HG03432 (cell line): ENCODE measurements around the gene VAMP8.
A peak's percentile ranks its signal among the peaks of the same experiment; 100 is the strongest.
"Not testable (repeated sequence)": the region's sequence is repeated elsewhere in the genome, so short reads cannot be mapped to it uniquely, and the experiment has no call there.

Experiments
- ATAC-seq: cut with Tn5 transposase; IDR thresholded peaks from one replicate; pipeline ENCODE4 v1.9.1; 2021; ENCODE audit warnings: mild to moderate bottlenecking, moderate library complexity; ENCODE audit not compliant: unreplicated experiment

The VAMP8 gene

DNA sequence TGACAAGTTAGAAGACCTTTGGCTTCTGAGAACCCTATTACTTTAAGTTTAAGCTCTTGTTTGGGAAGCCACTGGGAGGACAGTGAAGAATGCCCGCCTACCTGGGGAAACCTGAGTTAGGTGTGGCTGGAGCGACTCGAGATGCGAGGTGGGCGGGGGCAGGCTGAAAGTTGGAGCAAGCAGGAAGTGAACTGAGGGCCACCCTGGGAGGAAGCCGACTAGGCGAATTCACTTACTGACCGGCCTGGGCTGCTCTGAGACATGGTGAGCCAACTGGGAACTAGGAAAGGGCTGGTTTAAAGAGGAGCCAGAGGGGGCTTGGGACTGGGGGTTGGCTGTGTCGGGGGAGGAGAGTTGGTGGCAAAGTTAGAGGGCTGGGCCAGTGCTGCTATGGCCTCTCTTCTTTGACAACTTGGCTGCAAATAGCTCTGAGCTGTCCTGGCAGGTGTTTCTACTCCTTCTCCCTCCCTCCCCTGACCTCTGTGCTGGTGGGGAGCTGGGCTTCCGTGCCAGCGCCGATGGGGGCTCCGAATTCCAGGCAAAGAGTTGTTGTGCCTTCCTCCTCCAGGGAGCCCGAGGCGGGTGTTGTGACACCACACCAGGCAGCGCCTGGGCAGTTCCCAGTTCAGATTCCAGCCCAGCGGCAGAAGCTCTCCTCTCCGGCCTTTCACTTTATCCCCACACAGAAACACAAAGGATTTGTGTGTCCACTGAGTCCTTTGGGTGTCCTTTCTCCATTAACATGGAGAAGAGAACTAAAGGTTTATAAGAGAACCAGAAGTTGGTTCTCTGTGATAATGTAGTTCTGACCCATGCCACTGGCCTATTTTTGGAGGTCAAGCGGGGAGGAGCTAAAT is at the start of gene VAMP8:
TSS of gene VAMP8 (plus strand) at position 201 of the 857 bp plus-strand sequence. CDS start at position 262, 61 bp downstream.
- peak; percentile 67 for ATAC-seq

DNA sequence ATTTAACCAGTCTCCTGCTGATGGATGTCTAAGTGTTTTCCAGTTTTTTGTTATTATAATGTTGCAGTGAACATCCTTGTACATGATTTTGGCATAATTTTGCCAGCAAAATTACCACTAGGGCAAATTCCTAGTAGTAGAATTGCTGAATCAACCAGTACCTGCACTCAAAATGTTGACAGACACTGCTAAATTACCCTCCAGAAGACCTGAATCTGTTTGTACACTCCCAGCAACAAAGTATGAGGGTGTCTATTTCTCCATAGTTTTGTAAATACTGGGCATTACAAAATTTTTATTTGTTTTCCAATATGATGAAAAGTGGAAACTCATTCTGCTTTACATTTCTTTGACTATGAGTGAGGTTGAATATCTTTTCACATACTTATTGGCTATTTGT is 49.6 kb upstream of the VAMP8 start:
- no peak for ATAC-seq

DNA sequence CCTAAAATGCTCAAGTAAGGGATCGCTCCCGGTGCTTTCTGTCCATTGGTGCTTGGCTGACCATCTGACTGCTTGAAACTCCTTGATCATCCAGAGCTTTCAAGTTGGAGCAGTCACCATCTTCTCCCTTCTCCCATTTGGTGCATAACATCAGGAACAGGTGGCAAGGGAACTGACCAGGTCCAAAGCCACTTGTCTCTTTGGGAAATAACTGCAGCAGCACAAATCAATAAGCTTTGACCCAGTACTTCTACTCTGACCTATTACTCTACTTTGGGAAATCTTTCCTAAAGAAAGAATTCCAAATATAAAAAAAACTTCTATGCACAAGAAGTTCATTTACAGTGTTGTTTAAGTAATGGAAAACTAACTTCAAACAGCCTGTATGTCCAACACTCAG is 49.0 kb upstream of the VAMP8 start:
- no peak for ATAC-seq

DNA sequence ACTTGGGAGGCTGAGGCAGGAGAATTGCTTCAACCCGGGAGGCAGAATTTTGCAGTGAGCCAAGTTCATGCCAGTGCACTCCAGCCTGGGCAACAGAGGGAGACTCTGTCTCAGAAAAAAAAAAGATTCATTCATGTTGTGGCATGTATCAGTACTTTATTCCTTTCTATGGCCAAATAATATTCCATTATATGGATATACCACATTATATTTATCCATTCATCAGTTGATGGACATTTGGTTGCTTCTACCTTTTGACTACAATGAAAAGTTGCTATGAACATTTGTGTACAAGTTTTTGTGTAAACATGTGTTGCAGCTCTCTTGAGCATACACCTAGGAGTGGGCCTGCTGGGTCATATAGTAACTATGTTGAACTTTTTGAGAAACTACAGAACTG is 47.6 kb upstream of the VAMP8 start:
- ATAC-seq: no peak

DNA sequence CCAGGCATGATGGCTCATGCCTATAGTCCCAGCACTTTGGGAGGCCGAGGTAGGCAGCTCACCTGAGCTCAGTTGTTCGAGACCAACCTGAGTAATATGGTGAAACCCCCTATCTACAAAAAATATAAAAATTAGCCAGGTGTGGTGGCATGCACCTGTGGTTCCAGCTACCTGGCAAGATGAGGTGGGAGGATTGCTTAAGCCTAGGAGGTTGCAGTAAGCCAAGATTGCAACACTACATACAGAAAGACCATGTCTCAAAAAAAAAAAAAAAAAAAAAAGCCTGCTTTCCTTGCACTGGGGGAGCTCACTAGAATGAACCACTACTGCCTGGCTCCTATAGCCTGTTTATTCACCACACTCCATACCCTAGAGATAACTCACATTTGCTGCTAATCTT is 45.8 kb upstream of the VAMP8 start:
- ATAC-seq: no peak

DNA sequence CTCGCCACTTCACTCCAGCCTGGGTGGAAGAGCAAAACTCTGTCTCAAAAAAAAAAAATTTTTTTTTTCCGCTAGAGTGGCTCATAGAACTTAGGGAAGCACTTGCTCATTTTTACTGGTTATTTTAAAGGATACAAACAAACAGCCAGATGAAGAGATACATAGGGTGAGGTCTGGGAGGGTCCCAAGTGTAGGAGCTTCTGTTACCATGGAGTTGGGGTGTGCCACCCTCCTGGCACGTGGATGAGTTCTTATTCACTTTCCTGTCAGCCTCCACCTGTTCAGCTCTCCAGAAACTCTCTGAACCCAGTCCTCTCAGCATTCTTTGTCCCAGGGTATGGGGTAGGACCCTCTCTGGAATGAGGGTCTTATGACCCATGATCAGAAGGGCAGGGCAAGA is 43.3 kb upstream of the VAMP8 start:
- ATAC-seq: no peak

DNA sequence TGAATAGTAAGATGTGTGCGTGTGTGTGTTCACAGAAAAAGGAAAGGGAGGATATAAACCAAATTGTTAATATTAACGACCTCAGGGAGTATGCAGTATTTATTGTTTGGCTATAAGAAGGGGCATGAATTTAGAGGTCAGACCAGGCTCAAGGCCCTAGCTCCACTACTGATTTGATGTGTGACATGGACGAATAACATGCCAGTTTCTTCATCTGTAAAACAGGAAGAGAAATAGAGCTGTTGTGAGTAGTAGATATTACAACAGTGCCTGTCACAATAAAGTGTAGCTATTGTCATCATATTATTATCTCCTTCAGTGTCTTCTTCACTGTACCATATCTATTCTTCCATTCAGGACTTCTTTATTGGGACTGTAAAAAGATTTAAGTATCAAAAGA is 42.5 kb upstream of the VAMP8 start:
- ATAC-seq: no peak

DNA sequence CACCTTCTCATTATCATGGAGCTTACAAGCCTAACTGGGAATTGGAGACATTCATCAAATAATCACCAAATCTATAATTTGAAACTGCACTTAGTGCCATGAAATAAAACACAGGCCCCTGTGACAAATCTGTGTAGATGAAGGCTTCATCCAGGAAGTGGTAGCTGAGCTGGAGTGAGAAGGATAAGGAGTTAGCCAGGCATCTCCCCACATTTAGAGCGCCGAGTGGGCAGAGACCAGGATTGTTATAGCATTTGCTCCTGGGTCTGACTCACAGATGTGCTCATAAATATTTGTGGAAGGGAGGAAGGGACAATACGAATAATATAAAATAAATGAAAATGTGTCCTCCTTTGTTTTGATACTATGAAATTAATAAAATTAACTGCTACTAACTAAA is 40.9 kb upstream of the VAMP8 start:
- no peak for ATAC-seq

DNA sequence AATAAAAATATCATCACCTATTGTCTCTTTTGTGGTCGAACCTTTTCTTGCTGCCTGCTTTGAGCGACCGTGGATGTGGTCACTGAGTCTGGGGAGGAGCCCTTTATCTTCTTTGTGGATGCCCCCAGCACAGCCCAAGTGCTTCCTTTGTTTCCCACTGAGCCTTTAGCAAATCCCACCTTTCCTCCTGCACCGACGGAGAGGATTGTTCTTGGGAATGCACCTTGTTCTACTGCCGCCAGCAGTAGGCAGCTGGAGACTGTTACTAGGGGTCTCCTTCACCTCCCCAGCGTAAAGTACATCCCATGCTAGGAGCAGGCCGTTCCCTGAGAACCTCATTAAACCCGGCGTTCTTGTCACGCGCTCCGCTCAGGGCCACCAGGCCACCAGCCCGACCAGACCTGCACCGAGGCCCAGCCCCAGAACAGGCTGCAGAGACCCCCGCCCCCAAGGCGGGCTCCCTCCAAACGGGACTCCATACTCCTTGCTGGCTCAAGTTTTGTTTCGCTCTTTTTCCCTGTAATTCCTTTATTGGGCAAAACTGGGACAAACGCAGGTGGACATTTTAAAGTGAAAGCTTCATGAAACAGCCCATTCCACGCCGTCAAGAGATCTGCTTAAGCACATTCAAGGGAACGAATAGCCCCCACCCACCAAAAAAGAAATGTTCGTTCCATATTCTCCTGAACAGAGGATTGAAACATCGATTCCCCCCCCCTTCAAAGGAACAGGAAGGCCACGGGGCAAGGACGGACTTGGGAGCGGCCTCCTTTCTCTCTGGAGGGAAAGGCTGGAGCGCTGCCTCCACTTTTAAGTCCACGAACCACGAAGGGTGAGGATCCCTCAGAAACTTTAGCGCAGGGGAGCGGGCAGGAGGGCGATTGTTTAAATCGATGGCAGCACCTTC is 39.5 kb upstream of the VAMP8 start:
- ATAC-seq: no peak

DNA sequence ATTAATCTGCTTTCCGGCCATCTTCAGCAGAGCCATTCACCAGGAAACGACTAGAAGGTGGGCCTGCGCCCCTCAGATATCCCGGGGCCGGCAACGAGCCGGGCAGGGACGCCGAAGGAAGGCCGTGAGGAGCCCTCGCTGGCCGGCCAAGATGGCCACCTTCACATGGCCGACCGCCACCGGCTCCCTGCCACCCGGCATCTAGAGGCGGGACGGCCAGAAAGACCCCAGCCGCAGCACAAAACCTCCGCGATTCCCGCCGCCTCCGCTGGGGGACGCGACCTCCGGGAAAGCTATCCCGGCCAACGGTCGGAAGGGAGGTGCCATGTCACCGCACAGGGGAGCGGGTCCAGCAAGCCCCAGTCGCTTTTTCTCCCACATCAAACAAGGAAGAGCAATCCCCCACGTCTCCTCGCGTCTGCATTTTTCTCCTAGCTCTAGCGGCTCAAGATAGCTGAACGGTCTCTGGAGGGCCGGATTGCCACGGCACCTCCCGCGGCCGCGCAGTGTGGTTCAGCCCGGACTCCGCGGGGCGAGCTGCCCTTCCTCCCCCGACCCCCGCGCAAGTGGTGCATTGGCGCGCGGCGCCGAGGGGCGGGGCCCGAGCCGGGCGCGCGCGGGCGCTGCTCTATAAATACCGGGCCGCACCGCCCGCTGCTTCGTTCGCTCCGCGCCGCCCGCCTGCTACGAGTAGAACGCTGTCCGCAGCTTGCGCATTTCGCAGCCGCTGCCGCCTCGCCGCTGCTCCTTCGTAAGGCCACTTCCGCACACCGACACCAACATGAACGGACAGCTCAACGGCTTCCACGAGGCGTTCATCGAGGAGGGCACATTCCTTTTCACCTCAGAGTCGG is 38.7 kb upstream of the VAMP8 start, which contains the start of gene MAT2A:
TSS of gene MAT2A (plus strand) at position 662 of the 854 bp plus-strand sequence. CDS start at position 782, 120 bp downstream.
- ATAC-seq: peak; percentile 78

DNA sequence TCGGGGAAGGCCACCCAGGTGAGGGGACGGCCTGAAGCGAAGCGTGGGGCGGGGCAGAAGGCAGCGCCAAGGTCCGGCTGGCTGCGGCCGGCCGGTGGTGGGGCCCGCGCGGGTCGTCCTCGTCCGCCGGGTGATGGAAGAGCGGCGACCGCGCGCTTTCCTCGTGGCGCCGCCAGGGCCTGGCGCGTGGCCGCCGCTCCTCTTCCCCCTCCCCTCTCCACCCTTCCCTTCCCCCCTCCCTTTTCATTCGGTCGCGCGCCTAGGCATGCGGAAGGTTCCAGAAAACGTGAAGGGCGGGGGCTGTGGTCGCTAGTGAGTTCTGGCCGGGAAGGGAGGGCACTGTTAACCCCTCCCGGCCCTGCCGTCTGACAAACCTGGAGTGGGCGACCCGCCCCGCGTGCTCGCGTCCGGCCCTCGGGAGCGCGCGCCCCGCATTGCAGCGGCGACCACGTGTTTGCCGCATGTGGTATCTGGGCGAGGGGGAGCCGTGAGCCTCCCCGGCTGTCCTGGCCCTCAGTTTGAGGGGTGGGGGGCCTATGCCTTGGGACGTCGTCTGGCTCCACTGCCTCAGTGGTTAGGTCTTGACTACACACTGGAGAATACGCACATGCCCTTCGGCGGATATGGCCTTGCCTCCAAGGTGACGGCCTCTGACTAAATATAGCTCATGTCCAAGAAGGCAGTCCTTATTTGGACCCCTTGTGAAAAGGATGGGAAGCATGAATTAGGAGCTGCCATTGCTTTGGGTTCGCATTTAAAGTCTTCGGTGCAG is 37.8 kb upstream of the VAMP8 start:
- ATAC-seq: peak; percentile 34

DNA sequence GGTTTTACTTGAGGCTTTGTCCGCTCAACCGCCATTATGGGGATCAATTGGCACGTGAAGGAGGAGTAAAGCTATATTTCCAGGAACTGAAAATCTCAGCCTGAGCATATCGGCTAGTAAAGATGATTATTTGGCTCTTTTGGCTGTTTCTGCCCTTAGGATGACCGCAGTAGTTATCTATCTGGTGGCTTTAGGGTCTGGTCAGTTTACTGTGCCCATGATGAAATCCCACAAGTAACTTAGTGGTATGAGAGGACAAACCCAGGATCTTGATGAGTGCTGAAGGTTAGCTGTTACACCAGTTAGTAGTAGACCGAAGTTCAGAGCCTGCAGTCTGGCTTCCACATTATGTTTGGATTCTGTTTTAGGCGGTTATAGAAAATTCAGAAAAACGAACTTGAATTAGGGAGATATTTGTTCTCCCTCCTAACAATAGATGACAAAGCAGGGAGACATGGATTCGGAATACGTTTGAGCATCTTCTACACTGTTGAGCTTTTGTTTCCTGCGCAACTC is 37.2 kb upstream of the VAMP8 start:
- no peak for ATAC-seq

DNA sequence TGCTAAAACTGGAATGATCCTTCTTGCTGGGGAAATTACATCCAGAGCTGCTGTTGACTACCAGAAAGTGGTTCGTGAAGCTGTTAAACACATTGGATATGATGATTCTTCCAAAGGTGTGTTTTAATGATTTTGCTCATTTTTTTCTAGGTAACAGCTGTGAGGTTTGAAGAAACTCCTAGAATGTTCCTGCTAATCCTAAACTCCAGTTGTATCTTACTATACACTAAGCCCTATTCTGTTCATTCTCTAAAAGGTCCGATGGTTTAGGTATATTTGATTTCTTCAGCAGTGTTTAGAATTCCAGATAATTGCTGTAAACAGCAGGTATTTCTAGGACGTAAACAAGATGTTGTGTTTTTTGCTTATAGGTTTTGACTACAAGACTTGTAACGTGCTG is 36.1 kb upstream of the VAMP8 start:
- no peak for ATAC-seq

DNA sequence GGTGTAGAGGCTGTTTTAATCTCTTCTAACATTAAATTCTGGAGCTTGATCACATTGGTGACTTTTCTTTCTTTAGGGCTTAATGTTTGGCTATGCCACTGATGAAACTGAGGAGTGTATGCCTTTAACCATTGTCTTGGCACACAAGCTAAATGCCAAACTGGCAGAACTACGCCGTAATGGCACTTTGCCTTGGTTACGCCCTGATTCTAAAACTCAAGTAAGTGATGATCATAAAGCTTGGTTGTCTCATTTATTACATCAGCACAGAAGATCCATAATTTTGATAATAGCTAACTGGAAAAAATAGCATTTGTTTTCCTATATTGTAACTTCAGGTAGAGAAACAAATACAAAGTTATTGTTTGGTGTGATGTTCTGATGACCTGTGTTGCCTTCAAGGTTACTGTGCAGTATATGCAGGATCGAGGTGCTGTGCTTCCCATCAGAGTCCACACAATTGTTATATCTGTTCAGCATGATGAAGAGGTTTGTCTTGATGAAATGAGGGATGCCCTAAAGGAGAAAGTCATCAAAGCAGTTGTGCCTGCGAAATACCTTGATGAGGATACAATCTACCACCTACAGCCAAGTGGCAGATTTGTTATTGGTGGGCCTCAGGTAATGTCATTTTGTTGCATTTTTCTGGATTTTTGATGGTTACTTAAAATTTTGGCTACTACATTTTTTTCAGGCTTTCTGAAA is 35.5 kb upstream of the VAMP8 start:
- ATAC-seq: no peak

DNA sequence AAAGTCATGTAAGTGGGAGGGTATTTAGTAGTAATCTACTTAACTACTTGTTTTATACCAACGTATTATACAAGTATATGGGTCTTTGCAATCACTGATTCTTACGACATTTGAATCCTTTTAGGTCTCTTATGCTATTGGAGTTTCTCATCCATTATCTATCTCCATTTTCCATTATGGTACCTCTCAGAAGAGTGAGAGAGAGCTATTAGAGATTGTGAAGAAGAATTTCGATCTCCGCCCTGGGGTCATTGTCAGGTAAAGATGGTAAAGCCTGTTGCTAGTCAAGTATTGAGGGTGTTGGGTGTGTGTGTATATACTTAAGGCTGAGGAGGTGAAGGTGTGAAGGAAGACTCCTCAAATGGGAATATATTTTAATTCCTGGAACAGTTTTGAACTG is 34.6 kb upstream of the VAMP8 start:
- no peak for ATAC-seq

DNA sequence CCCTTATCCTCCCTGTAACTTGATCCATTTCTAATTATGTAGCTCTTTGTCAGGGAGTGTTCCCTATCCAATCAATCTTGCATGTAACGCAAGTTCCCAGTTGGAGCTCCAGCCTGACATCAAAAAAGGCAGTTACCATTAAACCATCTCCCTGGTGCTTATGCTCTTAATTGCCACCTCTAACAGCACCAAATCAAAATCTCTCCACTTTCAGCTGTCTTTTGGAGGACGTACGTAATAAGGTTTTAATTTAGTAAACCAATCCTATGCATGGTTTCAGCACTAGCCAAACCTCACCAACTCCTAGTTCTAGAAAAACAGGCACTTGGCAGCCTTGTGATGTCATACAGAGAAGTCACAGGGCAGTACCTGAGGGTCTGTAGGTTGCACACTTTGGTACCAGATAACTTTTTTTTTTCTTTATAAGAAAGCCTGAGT is 33.1 kb upstream of the VAMP8 start:
- ATAC-seq: not testable (repeated sequence)

DNA sequence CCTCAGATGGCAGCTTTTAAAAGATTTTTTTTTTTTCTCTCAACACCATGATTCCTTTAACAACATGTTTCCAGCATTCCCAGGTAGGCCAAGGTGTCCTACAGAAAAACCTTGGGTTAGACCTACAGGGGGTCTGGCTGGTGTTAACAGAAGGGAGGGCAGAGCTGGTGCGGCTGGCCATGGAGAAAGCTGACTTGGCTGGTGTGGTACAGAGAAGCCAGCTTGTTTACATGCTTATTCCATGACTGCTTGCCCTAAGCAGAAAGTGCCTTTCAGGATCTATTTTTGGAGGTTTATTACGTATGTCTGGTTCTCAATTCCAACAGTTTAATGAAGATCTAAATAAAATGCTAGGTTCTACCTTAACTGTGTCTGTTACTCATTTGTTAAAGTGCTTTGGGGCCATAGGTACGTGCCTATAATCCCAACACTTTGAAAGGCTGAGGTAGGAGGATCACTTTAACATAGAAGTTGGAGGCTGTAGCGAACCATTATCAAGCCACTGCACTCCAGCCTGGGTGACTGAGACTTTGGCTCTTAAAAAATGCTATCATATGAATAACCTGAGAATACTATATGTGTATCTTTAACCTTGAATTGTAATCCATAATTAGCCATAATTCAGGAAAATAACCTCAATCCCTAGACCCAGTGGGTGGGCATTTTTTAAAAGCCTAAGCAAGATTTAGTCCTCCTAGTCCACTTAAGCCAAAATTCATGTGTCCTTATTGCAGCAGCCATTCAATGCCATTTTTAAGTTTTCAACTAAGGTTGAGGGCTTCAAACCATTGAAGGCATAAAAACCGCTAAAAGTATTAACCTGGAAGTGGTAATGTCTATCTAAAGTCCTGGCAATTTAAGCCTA is 32.2 kb upstream of the VAMP8 start:
- not testable (repeated sequence) for ATAC-seq

DNA sequence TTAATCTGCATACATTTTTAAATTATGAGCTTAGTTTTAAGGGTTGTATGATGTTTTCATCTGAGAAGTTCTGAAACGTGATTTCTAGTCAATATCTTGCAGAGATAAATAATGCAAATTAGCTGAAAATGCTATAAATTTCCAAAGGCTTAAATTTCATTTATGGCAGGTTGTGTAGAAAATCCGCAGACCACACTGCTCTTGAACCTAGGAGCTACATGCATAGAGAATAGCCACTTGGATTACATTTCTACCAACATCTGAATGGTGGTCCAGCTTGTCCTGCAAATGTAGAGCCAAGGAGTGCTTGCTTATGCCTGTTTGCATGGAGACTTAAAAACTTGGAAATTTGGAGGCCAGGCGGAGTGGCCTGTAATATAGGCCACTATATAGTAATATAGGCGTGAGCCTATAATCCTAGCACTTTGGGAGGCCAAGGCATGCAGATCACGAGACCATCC is 31.6 kb upstream of the VAMP8 start:
- no peak for ATAC-seq
